Body of pancreas (tissue), 4 donors: ENCODE data around the gene TNRC6C. TPM values are rescaled to one million over a fixed set of nuclear protein-coding genes. Genes with fewer than 3 reads are reported as not detected.
"Not testable (repeated sequence)": the region's sequence is repeated elsewhere in the genome, so short reads cannot be mapped to it uniquely, and the experiment has no call there.

Source experiments
- ATAC-seq: fragments of 150-250 bp; one replicate; pipeline ENCODE4 v1.9.1; 2016
- DNase-seq, 4 donors: peaks; one replicate each; pipeline ENCODE4 v3.0.0-alpha.2; 2019
- H3K27ac ChIP-seq, 4 donors: fragments of 200-600 bp; sonication (generic); 1 replicate in 3 of 4; 2 replicates in 1 of 4; pipeline versions ENCODE4 v1.5.1 to v1.6.1; 2016 to 2019; ENCODE audit warnings: mild to moderate bottlenecking in 1 of 4, mixed read lengths in 1 of 4, moderate library complexity in 1 of 4
- H3K27me3 ChIP-seq, 2 donors: fragments of 200-600 bp; sonication (generic); one replicate each; pipeline ENCODE4 v1.6.0; 2016; ENCODE audit warnings: mild to moderate bottlenecking in 1 of 2
- H3K36me3 ChIP-seq, 2 donors: fragments of 200-600 bp; sonication (generic); replicated peaks in 1 of 2; 2 replicates each; pipeline ENCODE4 v1.5.1; 2016; ENCODE audit warnings: low read depth in 2 of 2; ENCODE audit not compliant: insufficient read depth in 1 of 2
- H3K4me1 ChIP-seq: fragments of 200-600 bp; sonication (generic); one replicate; pipeline ENCODE4 v1.6.0; 2016
- H3K4me3 ChIP-seq, 2 donors: fragments of 200-600 bp; sonication (generic); 1 replicate in 1 of 2; 2 replicates in 1 of 2; pipeline ENCODE4 v1.5.1; 2016 to 2019
- H3K9me3 ChIP-seq, 3 donors: fragments of 200-600 bp; sonication (generic); 1 replicate in 2 of 3; 2 replicates in 1 of 3; pipeline ENCODE4 v1.5.1; 2016
- POLR2A ChIP-seq, 3 donors: fragments of 450-650 bp; IDR thresholded peaks; one replicate each; pipeline ENCODE4 v1.6.1; 2016; ENCODE audit warnings: antibody characterized with exemption in 3 of 3, mild to moderate bottlenecking in 2 of 3
- WGBS, 2 donors: methylation state at CpG; one replicate each; pipeline ENCODE4 v1.1.5; 2017; 5-methylcytosine and 5-hydroxymethylcytosine counted together
- intact Hi-C: fragments of 100-400 bp; cut with DNase I; formaldehyde crosslinking; loops from one replicate; pipeline ENCODE4 v1.15.1; 2023
- total RNA-seq, 2 donors: library from RNA; depleted of rRNA; stranded (reverse); fragments of >200 nt; gene quantifications; one replicate each; pipeline ENCODE4 v1.1.0, GENCODE V29; 2016
- TF ChIP-seq, protein P1 (sequence below), 7 experiments: fragments of 450-650 bp in 4 of 7; fragments of 200-600 bp in 3 of 7; sonication (generic) in 3 of 7; IDR thresholded peaks; one replicate each; pipeline ENCODE4 v1.5.1; 2016 to 2019; ENCODE audit warnings: antibody characterized with exemption in 7 of 7

TNRC6C gene
- total RNA-seq, 2 donors from 2014 or later = 4.9 to 13.5 TPM

DNA sequence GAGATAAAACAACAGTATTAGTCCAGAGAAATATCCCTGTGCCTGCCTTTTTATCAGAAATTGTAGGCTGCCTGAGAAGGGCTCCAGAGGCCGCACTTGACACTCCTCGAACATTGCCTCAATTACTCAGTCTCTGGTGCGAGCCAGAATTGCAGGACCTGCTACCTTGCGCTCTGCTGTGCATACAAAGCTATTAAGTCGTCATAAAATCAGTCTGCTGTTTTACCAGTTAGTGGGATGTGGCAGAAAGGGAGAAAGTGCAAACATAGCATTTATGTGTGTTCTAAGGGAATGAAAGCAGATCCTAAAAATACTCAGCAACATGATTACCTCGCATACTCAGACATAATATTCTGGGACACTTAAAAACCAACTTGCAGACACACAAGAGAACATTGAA, 99.5 kb downstream of the TNRC6C start:
- Histone ChIP-seq H3K4me3 (no peak overlapping the region), H3K36me3 (peaks cover 0 to 7% of the 10 kb centered on the region in 2 donors), H3K4me1 (no peaks in the 10 kb centered on the region), H3K9me3 (no peaks in the 10 kb centered on the region), H3K27ac (no peak overlapping the region), H3K27me3 (no peaks in the 10 kb centered on the region)
- ATAC-seq = no peak
- intact Hi-C loops = no loop called here
- no peak for DNase-seq
- 83 to 85% methylated on average over 6 of the region's 6 CpGs for WGBS, 2 donors
- TF ChIP-seq, protein P1, sequence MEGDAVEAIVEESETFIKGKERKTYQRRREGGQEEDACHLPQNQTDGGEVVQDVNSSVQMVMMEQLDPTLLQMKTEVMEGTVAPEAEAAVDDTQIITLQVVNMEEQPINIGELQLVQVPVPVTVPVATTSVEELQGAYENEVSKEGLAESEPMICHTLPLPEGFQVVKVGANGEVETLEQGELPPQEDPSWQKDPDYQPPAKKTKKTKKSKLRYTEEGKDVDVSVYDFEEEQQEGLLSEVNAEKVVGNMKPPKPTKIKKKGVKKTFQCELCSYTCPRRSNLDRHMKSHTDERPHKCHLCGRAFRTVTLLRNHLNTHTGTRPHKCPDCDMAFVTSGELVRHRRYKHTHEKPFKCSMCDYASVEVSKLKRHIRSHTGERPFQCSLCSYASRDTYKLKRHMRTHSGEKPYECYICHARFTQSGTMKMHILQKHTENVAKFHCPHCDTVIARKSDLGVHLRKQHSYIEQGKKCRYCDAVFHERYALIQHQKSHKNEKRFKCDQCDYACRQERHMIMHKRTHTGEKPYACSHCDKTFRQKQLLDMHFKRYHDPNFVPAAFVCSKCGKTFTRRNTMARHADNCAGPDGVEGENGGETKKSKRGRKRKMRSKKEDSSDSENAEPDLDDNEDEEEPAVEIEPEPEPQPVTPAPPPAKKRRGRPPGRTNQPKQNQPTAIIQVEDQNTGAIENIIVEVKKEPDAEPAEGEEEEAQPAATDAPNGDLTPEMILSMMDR (IDR thresholded peaks at IDR 0.05) = no peak
- TF ChIP-seq POLR2A (IDR thresholded peaks at IDR 0.05) = no peak

DNA sequence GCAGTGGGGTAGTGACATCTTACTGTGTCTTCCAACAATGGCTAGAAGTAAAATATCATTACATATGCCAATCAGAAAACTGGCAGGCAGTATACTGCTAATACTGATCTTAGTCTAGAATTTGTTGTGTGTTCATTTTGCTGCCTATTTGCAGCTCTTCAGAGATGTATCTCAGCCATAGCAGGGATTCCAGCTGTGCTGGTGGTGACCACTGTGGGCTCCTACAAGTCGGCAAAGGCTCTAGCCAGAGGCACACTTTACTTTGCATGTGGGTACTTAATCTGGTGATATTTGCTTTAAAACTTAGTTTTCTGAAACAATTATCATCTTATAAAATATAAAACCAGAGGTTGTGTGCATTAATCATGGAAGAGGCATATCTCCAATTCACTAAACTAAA, 100.1 kb downstream of the TNRC6C start:
- intact Hi-C loops = no loop called here
- DNase-seq (no peak), ATAC-seq (no peak)
- H3K36me3 ChIP-seq = peaks cover 0 to 7% of the 10 kb centered on the region in 2 donors
- no peak for TF ChIP-seq POLR2A (IDR thresholded peaks at IDR 0.05)
- TF ChIP-seq, protein P1 (IDR thresholded peaks at IDR 0.05) = no peak
- no peak overlapping the region for H3K27ac ChIP-seq
- no peaks in the 10 kb centered on the region for H3K27me3 ChIP-seq
- 94 to 100% methylated on average over 1 of the region's 1 CpG for WGBS, 2 donors
- H3K9me3 ChIP-seq = no peaks in the 10 kb centered on the region
- H3K4me1 ChIP-seq = no peaks in the 10 kb centered on the region
- H3K4me3 ChIP-seq = no peak overlapping the region

DNA sequence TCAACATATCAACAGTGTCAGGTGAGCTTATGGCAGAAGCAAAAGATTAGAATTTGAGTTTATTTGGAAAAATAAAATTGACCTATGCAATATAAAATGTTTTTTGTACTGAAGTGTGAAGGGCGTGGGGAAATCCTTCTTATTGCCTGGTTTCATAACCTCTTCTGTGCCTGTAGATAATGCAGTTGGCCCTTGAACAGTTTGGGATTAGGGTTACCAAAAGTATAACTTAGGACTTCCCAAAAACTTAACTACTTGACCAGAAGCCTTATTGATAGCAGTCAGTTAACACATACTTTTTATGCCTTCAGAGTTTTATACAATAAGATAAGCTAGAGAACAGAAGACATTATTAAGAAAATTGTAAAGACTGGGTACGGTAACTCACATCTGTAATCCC, 104.1 kb downstream of the TNRC6C start:
- DNase-seq (no peak), ATAC-seq (no peak)
- Histone ChIP-seq H3K4me3 (no peak overlapping the region), H3K4me1 (no peaks in the 10 kb centered on the region), H3K36me3 (peaks cover 0 to under 1% of the 10 kb centered on the region in 2 donors), H3K9me3 (no peaks in the 10 kb centered on the region), H3K27ac (no peak overlapping the region), H3K27me3 (no peaks in the 10 kb centered on the region)
- WGBS, 2 donors = 90 to 100% methylated on average over 2 of the region's 2 CpGs
- TF ChIP-seq, protein P1 (IDR thresholded peaks at IDR 0.05) = no peak
- no peak for TF ChIP-seq POLR2A (IDR thresholded peaks at IDR 0.05)
- intact Hi-C loops = no loop called here

DNA sequence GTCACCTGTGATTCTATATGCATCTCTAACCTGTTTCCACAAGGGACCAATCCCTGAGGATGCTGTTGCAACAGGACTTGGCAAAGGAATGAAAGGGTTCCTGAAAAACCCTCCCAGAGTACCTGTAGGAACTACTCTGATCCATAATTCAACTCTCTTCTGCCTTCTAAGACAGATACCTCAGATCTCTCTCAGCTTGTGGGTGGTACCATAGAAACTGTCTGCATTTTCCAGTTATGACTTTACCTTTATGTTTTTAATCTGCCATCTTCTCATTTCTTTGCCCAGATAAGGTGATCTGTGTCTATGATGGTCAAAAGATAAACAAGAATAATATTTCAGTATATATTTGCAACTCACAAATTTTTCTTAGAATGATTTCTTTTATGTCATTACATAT, 105.0 kb downstream of the TNRC6C start:
- intact Hi-C loops = no loop called here
- no peaks in the 10 kb centered on the region for H3K9me3 ChIP-seq
- ATAC-seq (no peak), DNase-seq (no peak)
- peaks cover 0 to 5% of the 10 kb centered on the region in 2 donors for H3K36me3 ChIP-seq
- H3K4me1 ChIP-seq = no peaks in the 10 kb centered on the region
- no peak overlapping the region for H3K4me3 ChIP-seq
- H3K27me3 ChIP-seq = no peaks in the 10 kb centered on the region
- H3K27ac ChIP-seq = no peak overlapping the region
- TF ChIP-seq, protein P1 (IDR thresholded peaks at IDR 0.05) = no peak
- no peak for TF ChIP-seq POLR2A (IDR thresholded peaks at IDR 0.05)

DNA sequence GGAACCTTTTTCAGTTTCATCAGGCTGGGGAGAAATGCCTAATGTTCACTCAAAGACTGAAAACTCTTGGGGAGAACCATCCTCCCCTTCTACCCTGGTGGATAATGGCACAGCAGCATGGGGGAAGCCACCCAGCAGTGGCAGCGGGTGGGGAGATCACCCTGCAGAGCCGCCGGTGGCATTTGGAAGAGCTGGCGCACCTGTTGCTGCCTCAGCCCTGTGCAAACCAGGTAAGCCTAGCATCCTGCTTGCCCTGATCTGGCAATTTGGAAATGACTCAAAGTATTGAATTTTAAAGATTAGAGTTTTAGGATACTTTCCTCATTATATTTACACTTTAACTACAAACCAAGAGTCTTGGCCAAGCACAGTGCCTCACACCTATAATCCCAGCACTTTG, 106.2 kb downstream of the TNRC6C start:
- 89 to 91% methylated on average over 4 of the region's 4 CpGs for WGBS, 2 donors
- peaks cover 0 to 5% of the 10 kb centered on the region in 2 donors for H3K36me3 ChIP-seq
- TF ChIP-seq POLR2A (IDR thresholded peaks at IDR 0.05) = no peak
- TF ChIP-seq, protein P1 (IDR thresholded peaks at IDR 0.05) = no peak

DNA sequence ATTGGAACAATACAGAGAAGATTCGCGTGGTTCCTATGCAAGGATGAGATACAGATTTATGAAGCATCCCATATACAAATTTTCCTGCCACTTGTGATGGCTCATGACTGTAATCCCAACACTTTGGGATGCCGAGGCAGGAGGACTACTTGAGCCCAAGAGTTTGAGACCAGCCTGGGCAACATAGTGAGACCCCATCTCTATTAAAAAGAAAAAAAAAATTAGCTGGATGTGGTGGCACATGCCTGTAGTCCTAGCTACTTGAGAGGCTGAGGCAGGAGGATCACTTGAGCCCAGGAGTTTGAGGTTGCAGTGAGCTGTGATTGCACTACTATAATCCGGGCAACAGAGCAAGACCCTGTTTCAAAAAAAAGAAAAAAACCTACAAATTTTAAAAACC, 108.5 kb downstream of the TNRC6C start:
- H3K4me1 ChIP-seq, H3K27ac ChIP-seq, H3K9me3 ChIP-seq, H3K27me3 ChIP-seq, intact Hi-C loops, H3K4me3 ChIP-seq, ATAC-seq, H3K36me3 ChIP-seq, DNase-seq: not testable (repeated sequence)
- WGBS, 2 donors = 96 to 97% methylated on average over 4 of the region's 4 CpGs

More for the DNA sequence above, 106.2 kb downstream of the TNRC6C start:
- no peak for ATAC-seq
- no peak overlapping the region for H3K4me3 ChIP-seq
- DNase-seq = no peak
- no peak overlapping the region for H3K27ac ChIP-seq
- no peaks in the 10 kb centered on the region for H3K27me3 ChIP-seq
- intact Hi-C loops = no loop called here
- no peaks in the 10 kb centered on the region for H3K9me3 ChIP-seq
- H3K4me1 ChIP-seq = no peaks in the 10 kb centered on the region
